SU-DHL-6 (cell line): ENCODE results near the gene SNX30.

ENCODE experiments used
- H2AFZ ChIP-seq: fragments of 200-600 bp; sonication (generic); 2 replicates; pipeline ENCODE4 v1.6.1; 2014; ENCODE audit warnings: low read depth, mild to moderate bottlenecking, moderate library complexity, mixed read lengths, antibody characterized with exemption, low read length; ENCODE audit not compliant: severe bottlenecking
- H3F3A ChIP-seq: fragments of 200-600 bp; shearing (Covaris generic); 2 replicates; pipeline ENCODE4 v1.6.0; 2016; ENCODE audit warnings: antibody characterized with exemption, mild to moderate bottlenecking; ENCODE audit not compliant: insufficient read depth
- H3K27ac ChIP-seq: fragments of 200-600 bp; sonication (generic); 2 replicates; pipeline ENCODE4 v1.5.1; 2016; ENCODE audit warnings: low read depth, mild to moderate bottlenecking, low read length, moderate library complexity, mixed read lengths
- H3K27me3 ChIP-seq: fragments of 200-600 bp; sonication (generic), shearing (Covaris generic); 2 replicates; pipeline ENCODE4 v1.6.0; 2014; ENCODE audit warnings: mild to moderate bottlenecking, low read length
- H3K36me3 ChIP-seq: fragments of 200-600 bp; sonication (generic); 2 replicates; pipeline ENCODE4 v1.6.1; 2014; ENCODE audit warnings: mild to moderate bottlenecking, low read length, mixed read lengths
- H3K4me2 ChIP-seq: fragments of 300-600, 200-600 bp; shearing (Covaris generic), sonication (generic); 2 replicates; pipeline ENCODE4 v1.6.0; 2014; ENCODE audit warnings: low read length, low read depth, mild to moderate bottlenecking; ENCODE audit not compliant: poor library complexity, severe bottlenecking
- H3K4me3 ChIP-seq: fragments of 200-600 bp; sonication (generic); 2 replicates; pipeline ENCODE4 v1.5.1; 2014; ENCODE audit warnings: antibody characterized with exemption, low read length, mild to moderate bottlenecking, mixed read lengths; ENCODE audit not compliant: insufficient read depth, poor library complexity, severe bottlenecking
- H3K79me2 ChIP-seq: fragments of 200-600 bp; sonication (generic); 2 replicates; pipeline ENCODE4 v1.6.1; 2014; ENCODE audit warnings: mild to moderate bottlenecking, low read length, moderate library complexity; ENCODE audit not compliant: insufficient read depth
- H3K9ac ChIP-seq: fragments of 200-600 bp; sonication (generic); 2 replicates; pipeline ENCODE4 v1.7.0; 2014; ENCODE audit warnings: mild to moderate bottlenecking, low read length
- H3K9me2 ChIP-seq: fragments of 200-600 bp; sonication (generic); replicated peaks from 2 replicates; pipeline ENCODE4 v1.6.1; 2014; ENCODE audit warnings: low read length; ENCODE audit not compliant: insufficient read depth
- H3K9me3 ChIP-seq: fragments of 200-600 bp; sonication (generic); 2 replicates; pipeline ENCODE4 v1.6.1; 2014; ENCODE audit warnings: low read length, mixed read lengths; ENCODE audit not compliant: insufficient read depth
- H4K20me1 ChIP-seq: fragments of 200-600 bp; sonication (generic); 2 replicates; pipeline ENCODE4 v1.6.1; 2014; ENCODE audit warnings: low read depth, mild to moderate bottlenecking, antibody characterized with exemption, low read length, moderate library complexity, mixed read lengths
- CTCF ChIP-seq: fragments of 200-600 bp; sonication (generic); IDR thresholded peaks from one replicate; pipeline ENCODE4 v1.5.1; 2017; ENCODE audit warnings: antibody characterized with exemption, mild to moderate bottlenecking, low read length, moderate library complexity; ENCODE audit not compliant: insufficient read depth, poor library complexity, severe bottlenecking
- EZH2phosphoT487 ChIP-seq: fragments of 200-600 bp; sonication (generic), shearing (Covaris generic); conservative IDR thresholded peaks from 2 replicates; pipeline ENCODE4 v1.6.1; 2018; ENCODE audit warnings: mild to moderate bottlenecking, antibody characterized with exemption, low read length, moderate library complexity, mixed read lengths

SNX30 gene

GRCh38 chr9:112892981-112893380 is 142.4 kb downstream of the SNX30 start:
- Histone ChIP-seq H4K20me1 (no peaks in the 10 kb centered on the region), H3K36me3 (no peaks in the 10 kb centered on the region), H2AFZ (no peak overlapping the region), H3K4me3 (no peak overlapping the region), H3K4me2 (no peak overlapping the region), H3K9ac (no peak overlapping the region), H3K9me3 (no peaks in the 10 kb centered on the region), H3K27me3 (no peaks in the 10 kb centered on the region), H3K79me2 (no peaks in the 10 kb centered on the region), H3K27ac (no peak overlapping the region), H3F3A (no peaks in the 10 kb centered on the region), H3K9me2 (no peaks in the 10 kb centered on the region)
- TF ChIP-seq CTCF (no peak), EZH2phosphoT487 (no peak)

GRCh38 chr9:112894041-112894440 is 143.5 kb downstream of the SNX30 start:
- Histone ChIP-seq H3K27me3 (no peaks in the 10 kb centered on the region), H3K9ac (no peak overlapping the region), H3K79me2 (no peaks in the 10 kb centered on the region), H4K20me1 (no peaks in the 10 kb centered on the region), H3F3A (no peaks in the 10 kb centered on the region), H2AFZ (no peak overlapping the region), H3K4me2 (no peak overlapping the region), H3K9me2 (no peaks in the 10 kb centered on the region), H3K4me3 (no peak overlapping the region), H3K27ac (no peak overlapping the region), H3K9me3 (no peaks in the 10 kb centered on the region), H3K36me3 (no peaks in the 10 kb centered on the region)
- TF ChIP-seq EZH2phosphoT487 (no peak), CTCF (no peak)

GRCh38 chr9:112894699-112895098 is 144.1 kb downstream of the SNX30 start:
- no peak overlapping the region for H3K9ac ChIP-seq
- H3K4me3 ChIP-seq, result no peak overlapping the region
- H3K36me3 ChIP-seq, result no peaks in the 10 kb centered on the region
- no peak overlapping the region for H3K4me2 ChIP-seq
- no peak overlapping the region for H2AFZ ChIP-seq
- no peaks in the 10 kb centered on the region for H3K9me3 ChIP-seq
- no peaks in the 10 kb centered on the region for H3F3A ChIP-seq
- H4K20me1 ChIP-seq, result no peaks in the 10 kb centered on the region
- H3K79me2 ChIP-seq, result no peaks in the 10 kb centered on the region
- no peak for TF ChIP-seq EZH2phosphoT487
- TF ChIP-seq CTCF, result no peak
- no peaks in the 10 kb centered on the region for H3K9me2 ChIP-seq
- no peak overlapping the region for H3K27ac ChIP-seq
- no peaks in the 10 kb centered on the region for H3K27me3 ChIP-seq

GRCh38 chr9:112896131-112896530 is 145.6 kb downstream of the SNX30 start:
- no peak for TF ChIP-seq CTCF
- no peak for TF ChIP-seq EZH2phosphoT487

More at GRCh38 chr9:112896131-112896530, 145.6 kb downstream of the SNX30 start:
- no peak overlapping the region for H3K4me2 ChIP-seq
- no peak overlapping the region for H3K9ac ChIP-seq
- H3K9me3 ChIP-seq, result no peaks in the 10 kb centered on the region
- H3K27me3 ChIP-seq, result no peaks in the 10 kb centered on the region
- no peaks in the 10 kb centered on the region for H3F3A ChIP-seq
- no peaks in the 10 kb centered on the region for H3K36me3 ChIP-seq
- H2AFZ ChIP-seq, result no peak overlapping the region
- no peaks in the 10 kb centered on the region for H3K9me2 ChIP-seq
- no peaks in the 10 kb centered on the region for H3K79me2 ChIP-seq
- H3K4me3 ChIP-seq, result no peak overlapping the region
- H3K27ac ChIP-seq, result no peak overlapping the region
- no peaks in the 10 kb centered on the region for H4K20me1 ChIP-seq
